RPMI7951 (cell line): ENCODE measurements around the gene TPRKB. TPM values are rescaled to one million over a fixed set of nuclear protein-coding genes. Genes with fewer than 3 reads are reported as not detected.
"Not testable (repeated sequence)": the region's sequence is repeated elsewhere in the genome, so short reads cannot be mapped to it uniquely, and the experiment has no call there.

Source experiments
- DNase-seq: peaks from one replicate; pipeline ENCODE4 v3.0.0-alpha.2; 2012; ENCODE audit warnings: low read depth
- total RNA-seq: library from RNA; depleted of rRNA; stranded (reverse); fragments of >200 nt; shearing (Covaris generic); gene quantifications from 2 replicates; pipeline ENCODE4 v1.2.3, GENCODE V29; 2014; rRNA removed

TPRKB gene
- 165 and 179 TPM in 2 replicates for total RNA-seq

DNA sequence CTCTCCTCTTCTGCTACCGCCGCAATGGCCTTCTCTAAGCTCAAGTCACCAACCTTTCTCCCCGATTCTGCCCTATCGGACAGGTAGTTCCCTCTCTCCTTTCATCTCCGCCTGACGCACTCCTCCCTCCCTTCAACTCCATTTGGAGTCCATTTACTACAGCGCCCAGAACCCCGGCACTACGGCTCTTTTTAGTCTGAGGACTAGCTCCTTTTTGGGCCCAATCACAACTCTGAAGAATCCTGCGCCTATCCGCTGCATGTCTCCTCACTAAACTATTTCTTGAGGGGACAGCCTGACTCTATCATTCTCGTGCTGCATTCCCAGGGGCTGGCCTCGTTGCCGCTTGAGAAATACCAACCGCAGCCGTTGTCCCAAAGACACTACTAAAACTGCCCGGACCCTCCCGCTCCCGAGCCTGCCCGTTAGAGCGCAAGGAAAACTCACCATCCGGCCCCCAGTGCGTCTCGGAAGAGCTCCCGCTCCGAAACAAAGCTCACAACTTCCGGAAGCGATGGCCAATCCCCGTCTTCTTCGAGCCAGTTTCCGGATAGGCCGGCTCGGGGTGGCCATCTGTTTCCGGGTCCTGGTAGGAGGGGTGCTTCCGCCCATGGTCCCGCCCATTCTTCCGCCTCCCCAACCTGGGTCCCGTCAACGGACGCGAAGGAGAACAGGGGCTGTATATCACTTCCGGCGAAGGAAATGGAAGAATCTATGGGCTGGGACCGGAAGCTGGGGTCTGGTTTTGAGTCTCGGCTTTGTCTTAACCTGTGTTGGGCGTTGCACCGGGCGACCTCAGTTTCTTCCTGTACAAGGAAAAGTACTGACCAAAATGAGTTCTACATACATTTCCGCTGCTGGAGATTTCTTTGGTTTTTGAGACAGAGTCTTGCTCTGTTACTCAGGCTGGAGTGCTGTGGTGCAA, at the start of gene TPRKB:
TPRKB (minus strand) TSS at position 491 of the 925 bp plus-strand sequence. CDS start 2,776 bp downstream, outside the sequence.
- DNase-seq, result peak; percentile 99

DNA sequence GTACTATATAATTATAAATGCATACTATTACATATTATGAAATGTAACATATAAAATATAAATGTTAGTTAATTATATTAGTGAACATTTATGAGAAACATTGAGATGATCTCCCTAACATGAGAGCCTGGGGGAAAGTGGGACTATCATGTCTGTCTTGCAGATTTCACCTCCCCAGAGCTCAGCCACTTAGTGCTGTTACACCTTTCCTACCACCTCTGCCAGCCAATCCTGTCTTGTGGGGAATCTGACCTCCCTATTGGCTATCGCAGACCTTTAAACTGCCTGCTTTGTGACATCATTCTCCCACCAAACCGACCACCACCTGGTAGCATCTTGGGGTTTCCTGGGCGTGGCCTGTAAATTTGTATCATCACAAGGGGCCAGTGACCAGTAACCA, 46.7 kb upstream of the TPRKB start, which contains the start of gene C2orf78:
C2orf78 (plus strand) TSS at position 301 of the 400 bp plus-strand sequence. CDS start 127 bp downstream, outside the sequence.
- DNase-seq, result not testable (repeated sequence)

DNA sequence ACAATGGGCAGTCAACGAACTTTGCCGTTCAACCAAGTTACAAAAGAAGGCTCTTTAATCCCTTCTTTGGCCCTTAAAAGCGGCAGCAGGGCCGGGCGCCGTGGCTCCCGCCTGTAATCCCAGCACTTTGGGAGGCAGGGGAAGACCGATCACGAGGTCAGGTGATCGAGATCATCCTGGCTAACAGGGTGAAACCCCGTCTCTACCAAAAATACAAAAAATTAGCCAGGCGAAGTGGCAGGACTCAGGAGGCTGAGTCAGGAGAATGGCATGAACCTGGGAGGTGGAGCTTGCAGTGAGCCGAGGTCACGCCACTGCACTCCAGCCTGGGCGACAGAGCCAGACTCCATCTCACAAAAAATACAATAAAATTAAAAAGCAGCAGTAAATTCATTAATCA, 46.3 kb upstream of the TPRKB start:
- peak; percentile 62 for DNase-seq

DNA sequence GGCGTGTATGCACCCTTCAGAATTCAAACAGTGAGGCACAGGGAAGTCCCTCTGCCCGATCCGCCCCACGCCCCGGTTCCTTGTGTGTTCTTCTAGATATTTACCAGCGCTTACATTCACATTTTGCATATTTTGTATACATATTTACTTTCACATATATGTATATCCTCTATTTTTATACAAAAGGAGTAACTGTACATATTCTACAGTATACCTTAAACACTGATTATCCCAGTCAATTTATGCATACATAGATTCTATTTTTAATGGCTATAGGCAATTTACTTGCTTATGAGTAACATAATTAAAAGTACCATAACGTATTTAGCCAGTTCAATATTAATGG, 43.1 kb upstream of the TPRKB start:
- no peak for DNase-seq

DNA sequence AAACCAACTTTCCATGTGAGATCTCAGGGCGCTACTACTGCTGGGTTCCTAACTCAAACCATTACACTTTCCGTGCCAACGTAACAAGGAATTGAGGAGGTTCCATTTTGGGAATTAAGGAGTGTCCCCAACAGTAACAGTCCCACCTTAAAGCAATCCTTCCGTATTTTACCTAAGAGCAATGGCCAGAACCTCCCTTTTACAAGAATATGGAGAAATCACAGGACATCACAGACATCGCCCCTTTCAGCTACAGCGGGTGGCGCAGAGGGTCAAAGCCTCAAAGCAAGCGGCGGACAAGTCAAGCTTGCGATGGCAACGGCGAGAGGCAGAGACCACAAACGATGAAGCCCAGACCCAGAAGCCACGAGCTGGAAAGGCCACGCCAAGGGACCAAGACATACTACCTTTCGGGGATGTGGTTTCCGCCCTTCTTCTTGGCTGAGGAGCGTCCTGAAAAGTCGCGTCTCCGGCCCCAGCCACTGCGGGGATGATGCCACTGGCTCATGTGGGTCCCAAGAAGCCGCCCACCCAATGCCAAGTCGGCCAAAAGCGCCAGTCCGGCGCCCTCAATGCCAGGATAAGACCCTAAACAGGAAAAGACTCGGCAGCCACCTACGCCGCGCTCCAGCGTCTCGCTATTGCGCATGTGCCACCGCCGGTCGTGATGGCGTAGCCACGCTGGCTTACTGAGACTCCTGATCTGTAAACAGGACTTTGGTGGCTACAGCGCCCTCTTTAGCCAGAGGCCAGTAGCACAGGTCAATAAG, 42.5 kb upstream of the TPRKB start, which contains the start of gene DUSP11:
DUSP11 (minus strand) TSS at position 637 of the 770 bp plus-strand sequence; CDS start at position 508, 129 bp downstream.
- peak; percentile 92 for DNase-seq

DNA sequence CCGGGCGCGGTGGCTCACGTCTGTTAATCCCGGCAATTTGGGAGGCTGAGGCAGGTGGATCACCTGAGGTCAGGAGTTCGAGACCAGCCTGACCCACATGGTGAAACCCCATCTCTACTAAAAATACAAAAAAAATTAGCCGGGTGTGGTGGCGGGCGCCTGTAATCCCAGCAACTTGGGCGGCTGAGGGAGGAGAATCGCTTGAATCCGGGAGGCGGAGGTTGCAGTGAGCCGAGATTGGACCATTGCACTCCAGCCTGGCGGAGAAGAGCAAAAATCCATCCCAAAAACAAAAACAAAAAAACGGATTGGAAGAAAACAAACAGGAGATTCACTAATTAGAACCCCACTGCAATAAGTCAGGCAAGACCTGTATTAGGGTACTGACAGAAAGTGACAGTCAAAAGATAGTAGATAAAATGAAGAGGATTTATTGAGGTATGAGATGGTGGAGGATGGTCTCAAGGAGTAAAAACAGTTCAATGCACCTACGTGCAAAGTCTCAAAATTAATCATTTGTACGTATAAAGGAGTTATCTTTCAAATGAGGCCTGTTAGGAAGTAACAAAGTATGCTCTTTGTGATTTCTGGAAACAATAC, 41.8 kb upstream of the TPRKB start:
- DNase-seq, result not testable (repeated sequence)

DNA sequence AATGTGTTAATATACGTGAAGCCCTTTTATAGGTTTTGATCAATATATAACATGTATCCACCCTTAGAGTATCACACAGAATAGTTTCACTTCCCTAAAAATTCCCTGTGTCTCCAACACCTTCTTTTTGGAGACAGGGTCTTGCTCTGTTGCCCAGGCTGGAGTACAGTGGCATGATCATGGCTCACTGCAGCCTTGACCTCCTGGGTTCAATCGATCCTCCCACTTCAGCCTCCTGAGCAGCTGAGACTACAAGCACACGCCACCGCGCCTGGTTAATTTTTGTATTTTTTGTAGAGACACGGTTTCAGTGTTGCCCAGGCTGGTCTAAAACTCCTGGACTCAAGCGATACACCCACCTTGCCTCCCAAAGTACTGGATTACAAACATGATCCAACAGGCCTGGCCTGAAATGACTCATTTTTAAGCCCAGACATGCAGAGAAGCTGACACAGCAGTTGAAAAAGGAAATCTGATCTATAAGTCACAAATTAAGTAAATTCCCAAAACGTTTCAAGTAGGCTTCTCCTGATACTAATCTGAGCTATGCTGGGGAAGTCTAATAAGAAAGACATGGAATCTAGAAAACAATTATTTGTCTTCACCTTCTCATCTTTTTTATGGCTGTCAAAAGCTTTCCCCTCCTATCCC, 39.8 kb upstream of the TPRKB start:
- no peak for DNase-seq

DNA sequence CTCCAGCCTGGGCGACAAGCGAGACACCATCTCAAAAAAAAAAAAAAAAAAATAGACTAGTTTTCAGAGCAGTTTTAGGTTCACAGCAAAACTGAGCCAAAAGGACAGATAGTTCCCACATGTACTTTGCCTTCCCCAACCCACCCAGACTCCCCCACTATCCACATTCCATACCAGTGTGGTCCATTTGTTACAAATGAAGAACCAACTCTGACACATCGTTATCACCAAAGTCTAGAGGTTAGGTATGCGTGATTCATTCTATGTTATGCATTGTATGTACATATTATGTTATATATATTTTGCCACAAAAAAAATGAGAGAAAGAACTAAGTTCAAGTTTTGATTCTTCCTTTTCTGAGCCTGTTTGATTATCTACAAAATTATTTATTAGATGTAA, 39.2 kb upstream of the TPRKB start:
- DNase-seq, result no peak

DNA sequence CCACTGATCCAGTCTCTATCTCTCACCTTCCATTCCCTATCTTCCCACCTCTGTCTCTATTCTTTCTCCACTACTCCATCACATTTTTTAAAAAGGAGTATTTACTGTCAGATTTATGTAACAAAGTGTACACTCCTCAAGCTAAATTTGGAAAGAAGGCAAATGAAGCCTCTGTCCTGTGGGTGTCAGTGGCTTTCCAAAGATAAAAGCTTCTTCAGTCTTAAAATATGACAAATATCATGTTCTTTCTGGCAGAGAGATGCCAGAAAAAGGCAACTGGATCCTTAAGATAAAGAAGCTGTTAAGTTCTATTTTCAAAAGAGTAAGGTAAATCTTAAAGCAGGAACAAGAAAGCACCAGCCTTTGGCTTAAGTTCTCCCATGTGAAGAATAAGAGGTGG, 35.7 kb upstream of the TPRKB start:
- DNase-seq, result no peak

DNA sequence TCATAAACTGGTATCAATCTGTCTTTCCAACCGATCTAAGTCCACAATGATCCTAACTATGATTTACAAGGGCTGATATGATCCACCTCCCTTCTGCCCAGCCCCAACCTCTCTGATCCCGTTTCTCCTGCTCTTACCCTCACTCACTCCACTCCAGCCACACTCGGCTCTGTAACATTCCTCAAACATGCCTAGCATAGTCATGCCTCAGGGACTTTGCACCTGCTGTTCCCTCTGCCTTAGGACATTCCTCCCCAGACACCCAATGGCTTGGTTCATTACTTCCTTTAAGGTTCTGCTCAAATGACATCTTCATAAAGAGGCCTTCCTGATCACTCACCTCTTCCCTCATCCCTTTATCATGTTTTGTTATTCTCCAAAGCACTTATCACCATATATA, 33.6 kb upstream of the TPRKB start:
- no peak for DNase-seq

DNA sequence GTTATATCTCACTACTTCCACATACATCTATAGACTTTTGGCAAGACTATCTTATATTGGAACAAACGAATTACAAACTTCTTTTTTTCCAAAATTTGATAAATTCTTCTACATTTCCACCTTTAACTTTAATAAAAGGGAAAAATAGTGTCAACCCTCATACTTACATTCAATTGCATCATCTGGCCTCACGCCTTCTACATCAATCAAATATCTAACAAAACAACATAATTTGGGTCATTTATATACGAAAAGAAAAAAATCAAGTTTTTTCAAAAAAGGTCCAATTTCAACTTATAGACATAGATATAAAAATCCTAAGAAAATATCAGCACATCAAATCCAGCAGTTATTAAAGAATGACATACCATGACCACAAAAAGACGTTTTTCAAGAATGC, 29.8 kb upstream of the TPRKB start:
- no peak for DNase-seq

DNA sequence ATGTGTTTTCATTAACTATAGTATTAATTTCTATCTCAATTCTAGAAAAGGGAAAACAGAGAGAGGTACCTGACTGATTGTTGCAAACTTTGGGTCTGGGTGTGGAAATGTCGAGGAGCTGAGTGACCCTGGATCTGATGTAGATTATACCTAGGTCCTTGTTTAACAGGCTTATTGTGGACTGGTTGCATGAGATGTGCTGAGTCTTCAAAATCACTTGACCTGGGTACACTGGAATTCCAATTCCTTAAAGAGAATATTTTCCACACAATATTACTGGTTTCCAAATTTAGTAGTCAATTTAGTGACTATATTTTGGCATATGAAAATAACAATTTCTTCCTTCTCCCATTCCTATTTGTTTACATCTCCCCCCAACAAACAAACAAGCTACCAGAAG, 29.2 kb upstream of the TPRKB start:
- DNase-seq, result no peak

DNA sequence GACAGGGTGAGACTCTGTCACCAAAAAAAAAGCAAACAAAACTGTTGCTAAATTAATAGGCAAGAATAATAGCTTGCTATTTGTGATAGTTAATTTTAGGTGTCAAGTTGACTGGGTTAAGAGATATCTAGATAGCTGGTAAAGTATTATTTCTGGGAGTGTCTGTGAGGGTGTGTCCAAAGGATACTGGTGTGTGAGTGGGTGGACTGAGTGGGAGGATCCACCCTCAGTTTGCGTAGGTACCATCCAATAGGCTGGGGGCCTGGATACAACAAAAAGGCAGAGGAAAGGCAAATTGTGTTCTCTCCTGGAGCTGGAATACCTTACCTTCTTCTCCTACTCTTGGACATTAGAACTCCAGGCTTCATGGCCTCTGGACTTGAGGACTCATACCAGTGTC, 27.8 kb upstream of the TPRKB start:
- DNase-seq, result no peak

DNA sequence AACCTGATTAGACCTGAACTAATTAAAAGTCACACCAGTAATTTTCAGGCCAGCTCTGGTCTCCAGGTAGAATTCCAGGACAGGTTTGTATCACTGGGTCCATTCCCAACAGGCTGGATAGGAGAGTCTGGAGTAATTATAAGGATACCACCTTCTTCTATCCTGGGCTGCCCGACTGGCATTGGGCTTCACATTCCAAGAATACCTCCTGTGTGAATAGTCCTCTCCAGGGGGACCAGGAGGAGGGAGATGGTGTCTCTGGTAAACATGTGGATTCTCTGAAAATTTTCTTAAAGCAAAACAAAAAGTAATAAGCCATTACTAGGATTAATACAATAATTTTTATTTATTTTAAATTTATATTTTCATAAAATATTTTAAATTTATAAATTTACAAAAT, 25.4 kb upstream of the TPRKB start:
- no peak for DNase-seq

DNA sequence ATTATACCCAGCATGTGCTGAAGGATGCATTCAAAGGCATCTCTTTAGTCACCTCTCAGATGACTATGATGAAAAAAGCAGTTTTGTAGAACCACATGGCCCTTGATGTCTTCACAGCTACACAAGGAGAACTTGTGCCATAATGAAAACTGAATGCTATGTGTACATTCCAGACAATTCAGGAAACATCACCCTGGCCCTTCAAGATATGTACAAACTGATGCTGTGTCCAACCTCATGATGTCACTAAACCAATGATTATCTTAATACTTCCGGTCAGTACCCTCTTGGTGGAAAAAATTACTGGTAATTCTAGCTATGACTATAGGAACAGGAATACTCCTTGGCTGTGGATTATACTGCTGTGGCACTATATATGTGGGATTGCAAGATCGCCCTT, 22.8 kb upstream of the TPRKB start:
- DNase-seq, result no peak

DNA sequence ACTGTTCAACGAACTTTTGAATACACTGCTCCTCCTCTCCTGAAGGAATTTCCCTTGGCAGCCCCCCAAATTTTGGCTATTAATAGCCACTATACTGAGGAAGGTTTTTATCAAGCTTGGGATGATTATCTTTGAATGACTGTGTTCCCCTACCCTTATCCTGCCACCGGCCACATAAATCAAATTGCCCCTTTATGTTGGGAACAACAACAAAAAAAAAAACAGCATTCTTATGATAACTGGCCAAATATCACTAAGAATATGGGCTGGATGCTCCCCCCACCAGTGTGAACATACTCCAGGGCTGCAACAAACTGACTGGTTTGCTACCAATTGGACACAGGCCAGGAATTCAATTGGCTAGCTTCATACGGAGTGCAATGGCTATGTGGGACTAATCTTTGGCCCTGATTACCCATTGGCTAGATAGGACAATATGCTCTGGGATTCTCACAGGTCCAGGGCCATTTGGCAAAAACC, 22.2 kb upstream of the TPRKB start:
- DNase-seq, result peak; percentile 33

DNA sequence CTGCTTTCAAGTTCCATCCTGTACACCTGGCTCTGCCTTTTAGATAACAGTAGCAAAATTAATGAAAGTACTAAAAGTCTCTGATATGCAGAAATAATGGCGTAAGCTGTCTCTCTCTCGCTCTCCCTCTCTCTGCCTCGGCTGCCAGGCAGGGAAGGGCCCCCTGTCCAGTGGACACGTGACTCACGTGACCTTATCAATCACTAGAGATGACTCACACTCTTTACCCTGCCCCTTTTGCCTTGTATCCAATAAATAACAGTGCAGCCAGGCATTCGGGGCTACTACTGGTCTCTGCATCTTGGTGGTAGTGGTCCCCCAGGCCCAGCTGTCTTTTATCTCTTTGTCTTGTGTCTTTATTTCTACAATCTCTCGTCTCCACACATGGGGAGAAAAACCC, 17.2 kb upstream of the TPRKB start:
- DNase-seq, result not testable (repeated sequence)

DNA sequence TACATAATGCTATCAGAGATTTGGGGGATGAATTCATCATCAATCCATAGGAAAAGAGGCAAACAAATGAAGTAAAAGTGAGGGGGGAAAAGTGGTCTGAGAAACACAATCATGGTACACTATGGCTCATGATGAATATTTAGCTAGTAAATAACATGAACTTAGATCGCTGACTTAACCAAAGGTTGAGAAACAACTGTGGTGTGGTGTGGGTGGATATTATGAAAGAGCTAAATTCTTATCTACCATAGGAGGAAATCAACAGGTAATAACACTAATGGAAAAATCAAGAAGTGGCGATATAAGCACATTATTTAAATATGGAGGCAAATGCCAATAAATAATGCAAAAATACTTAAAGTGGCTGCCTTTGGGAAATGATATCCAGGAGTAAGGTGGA, 12.2 kb upstream of the TPRKB start:
- no peak for DNase-seq

DNA sequence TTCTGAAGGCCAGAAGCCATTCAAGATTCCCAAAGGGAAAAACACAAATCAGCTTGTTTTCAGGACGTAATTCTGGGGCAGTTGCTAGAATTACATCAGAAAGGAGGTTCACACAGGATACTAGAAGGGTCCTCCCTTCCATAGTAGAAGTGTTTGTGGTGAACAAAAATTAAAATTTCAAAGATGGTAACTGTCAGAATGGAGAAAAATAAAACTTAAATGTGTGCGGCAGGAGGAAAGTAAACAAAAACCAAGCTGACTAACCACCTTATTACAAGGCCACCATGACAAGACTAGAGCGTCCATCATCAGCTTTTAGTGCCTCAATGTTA, 9.7 kb upstream of the TPRKB start:
- DNase-seq, result no peak

DNA sequence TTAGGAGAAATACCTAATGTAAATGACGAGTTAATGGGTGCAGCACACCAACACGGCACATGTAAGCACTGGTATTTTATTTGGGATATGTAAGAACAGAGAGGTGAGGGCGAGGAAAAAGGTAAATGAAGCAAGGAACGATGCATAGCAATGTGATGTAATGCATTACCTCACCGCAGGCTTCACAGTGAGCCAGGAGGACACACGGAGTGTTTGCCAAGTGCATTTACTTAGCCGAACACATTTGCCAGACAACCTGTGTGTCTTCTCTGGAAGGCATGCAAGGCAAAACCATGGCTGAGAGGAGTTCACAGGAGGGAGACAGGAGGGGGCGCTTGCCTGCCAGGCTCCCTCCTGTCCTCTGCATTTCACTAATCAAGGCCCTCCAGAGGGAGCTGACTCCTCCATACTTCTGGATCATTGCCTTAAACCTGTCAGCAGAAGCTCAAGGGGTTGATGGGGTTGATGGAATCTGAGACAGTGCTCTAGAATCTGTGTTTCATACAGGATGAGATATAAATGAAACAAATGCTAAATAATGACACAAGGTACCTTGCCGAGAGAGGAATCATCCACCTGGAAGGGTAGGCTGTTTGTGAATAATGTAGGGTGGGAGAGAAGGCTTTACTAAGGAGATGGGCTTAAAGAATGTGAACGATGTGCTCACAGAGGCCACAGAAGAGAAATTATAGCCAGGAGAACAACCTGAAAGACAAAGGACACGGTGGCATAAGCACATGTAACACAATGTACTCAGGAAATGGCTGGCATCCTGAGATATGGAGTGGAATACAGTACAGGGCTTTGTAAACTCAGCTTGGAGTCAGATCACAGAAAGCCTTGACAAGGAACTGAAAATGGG, 9.1 kb upstream of the TPRKB start:
- no peak for DNase-seq

DNA sequence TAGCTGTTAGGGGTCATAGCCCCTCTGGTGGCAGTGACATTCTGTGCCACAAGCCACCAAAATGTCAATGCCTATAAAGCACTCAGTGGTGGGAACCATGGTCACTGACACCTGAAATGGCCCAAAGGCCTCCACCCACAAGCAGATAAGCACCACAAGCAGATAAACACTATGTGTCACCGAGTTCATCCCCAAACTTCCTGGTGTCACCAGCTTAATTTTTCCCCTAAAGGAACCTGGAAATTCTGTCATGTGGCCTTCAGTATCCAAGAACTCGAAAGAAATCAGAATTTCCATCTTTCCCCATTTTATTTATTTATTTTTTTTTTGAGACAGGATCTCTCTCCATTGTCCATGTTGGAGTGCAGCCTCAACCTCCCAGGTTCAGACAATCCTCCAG, 3.6 kb upstream of the TPRKB start:
- DNase-seq, result no peak
